GM19099 (cell line): ENCODE results near the gene GGNBP2.
A peak's percentile ranks its signal among the peaks of the same experiment; 100 is the strongest.

Experiments
- POLR2A ChIP-seq: IDR thresholded peaks from 3 replicates; pipeline ENCODE4 v1.6.1; 2011; ENCODE audit warnings: low read depth; ENCODE audit not compliant: insufficient read length; ENCODE audit errors: extremely low read depth

The GGNBP2 gene

DNA sequence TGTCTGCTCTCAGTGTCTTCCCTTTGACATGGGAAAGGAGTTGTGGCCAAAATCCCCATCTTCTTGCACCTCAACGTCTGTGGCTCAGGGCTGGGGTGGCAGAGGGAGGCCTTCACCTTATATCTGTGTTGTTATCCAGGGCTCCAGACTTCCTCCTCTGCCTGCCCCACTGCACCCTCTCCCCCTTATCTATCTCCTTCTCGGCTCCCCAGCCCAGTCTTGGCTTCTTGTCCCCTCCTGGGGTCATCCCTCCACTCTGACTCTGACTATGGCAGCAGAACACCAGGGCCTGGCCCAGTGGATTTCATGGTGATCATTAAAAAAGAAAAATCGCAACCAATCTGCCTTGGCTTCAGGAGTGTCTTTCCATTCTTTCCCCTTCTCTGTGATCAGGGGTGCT lies 55.7 kb downstream of the GGNBP2 start:
- TF ChIP-seq POLR2A: no peak

DNA sequence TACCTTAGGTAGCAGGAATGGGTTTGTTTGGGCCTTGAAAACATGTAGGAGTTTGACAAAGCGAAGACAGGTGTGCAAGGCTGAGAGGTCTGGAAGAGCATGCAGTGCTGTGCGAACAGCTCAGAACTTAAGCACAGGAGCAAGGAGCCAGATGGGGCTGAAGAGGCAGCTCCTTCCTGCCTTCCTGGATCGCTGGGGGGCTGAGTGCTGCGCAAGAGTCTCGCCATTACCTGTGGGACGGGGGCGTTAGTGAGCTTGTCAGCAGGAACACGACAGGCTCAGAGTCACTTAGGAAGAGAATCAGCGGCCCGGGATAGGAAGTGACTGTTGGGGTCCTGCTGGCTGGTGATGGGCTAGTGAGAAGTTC lies 56.2 kb downstream of the GGNBP2 start:
- no peak for TF ChIP-seq POLR2A

GRCh38 chr17:36601303-36602029 lies 56.7 kb downstream of the GGNBP2 start, which contains the start of gene MRM1:
Gene MRM1, plus strand, starts transcription at chr17:36601583. Its CDS starts 228 bp downstream, at chr17:36601811.
- TF ChIP-seq POLR2A: peak; percentile 94

GRCh38 chr17:36602030-36602748 lies 57.5 kb downstream of the GGNBP2 start:
- no peak for TF ChIP-seq POLR2A

DNA sequence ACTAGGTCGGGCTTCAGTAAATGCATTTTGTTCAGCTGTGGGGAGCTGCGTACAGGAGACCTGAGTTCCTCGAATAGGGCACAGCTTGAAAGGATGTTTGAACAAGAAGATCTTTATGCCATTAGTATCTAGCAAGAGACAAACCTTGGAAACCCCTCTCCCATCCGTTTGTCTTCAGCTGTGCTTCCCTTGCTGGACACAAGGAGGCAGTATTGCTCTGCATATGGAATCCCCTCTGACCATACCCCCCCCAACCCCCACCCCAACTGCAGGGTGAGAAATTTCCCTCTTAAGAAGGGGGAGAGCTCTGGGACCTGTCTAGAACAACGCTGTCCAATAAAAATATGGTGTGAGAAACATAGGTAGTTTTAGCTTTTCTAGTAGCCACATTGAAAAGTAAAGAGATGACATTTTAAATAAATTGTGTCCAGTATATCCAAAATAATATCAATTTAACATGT lies 58.2 kb downstream of the GGNBP2 start:
- TF ChIP-seq POLR2A: no peak

GRCh38 chr17:36608280-36608679 lies 63.6 kb downstream of the GGNBP2 start:
- TF ChIP-seq POLR2A: no peak

- no peak for TF ChIP-seq POLR2A
Observed at GRCh38 chr17:36608794-36609497, 64.2 kb downstream of the GGNBP2 start.

DNA sequence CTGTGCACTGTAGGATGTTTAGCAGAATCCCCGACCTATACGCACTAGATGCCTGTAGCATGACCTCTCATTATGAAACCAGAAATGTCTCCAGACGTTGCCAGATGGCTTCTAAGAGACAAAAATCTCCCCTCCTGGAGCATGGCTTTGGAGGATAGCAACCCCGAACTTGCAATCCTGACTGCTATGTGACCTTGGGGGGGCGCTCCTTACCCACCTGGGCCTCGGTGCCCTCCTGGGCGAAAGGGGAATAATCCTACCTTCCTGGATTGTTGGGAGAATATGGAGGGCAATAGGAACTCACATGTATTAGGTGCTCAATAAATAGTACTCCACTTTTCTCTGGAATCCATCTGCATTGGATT lies 64.8 kb downstream of the GGNBP2 start:
- TF ChIP-seq POLR2A: no peak

- no peak for TF ChIP-seq POLR2A
Observed at GRCh38 chr17:36610474-36610873, 65.8 kb downstream of the GGNBP2 start.

DNA sequence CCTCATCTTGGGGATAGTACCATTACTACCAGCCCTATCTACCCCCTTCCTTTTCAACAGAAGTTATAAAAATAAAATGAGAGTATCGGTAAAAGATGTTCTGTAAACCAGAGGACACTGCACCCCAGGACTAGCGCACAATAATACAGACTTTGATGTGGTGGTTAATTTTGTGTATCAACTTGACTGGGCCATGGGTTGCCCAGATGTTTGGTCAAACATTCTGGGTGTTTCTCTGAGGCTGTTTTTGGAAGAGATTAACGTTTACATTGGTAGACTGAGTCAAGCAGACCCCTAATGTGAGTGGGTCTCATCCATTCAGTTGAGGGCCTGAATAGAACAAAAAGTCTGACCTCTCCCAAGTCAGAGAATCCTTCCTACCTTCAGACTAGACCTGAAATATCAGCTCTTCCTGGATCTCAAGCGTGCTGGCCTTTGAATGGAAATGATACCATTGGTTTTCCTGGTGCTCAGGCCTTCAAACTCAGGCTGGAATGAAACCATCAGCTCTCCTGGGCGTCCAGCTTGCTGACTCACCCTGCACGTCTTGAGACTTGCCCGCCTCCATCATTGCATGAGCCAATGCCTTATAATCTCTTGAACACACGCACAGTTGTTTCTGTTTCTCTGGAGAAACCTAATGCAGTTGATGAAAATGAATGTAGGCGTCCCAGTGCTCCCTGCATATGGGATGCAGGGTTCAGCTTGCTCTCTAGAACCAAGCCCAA lies 66.8 kb downstream of the GGNBP2 start:
- TF ChIP-seq POLR2A: no peak

- TF ChIP-seq POLR2A: no peak
Observed at GRCh38 chr17:36612323-36612722, 67.6 kb downstream of the GGNBP2 start.

- no peak for TF ChIP-seq POLR2A
Observed at GRCh38 chr17:36613155-36613554, 68.4 kb downstream of the GGNBP2 start.

DNA sequence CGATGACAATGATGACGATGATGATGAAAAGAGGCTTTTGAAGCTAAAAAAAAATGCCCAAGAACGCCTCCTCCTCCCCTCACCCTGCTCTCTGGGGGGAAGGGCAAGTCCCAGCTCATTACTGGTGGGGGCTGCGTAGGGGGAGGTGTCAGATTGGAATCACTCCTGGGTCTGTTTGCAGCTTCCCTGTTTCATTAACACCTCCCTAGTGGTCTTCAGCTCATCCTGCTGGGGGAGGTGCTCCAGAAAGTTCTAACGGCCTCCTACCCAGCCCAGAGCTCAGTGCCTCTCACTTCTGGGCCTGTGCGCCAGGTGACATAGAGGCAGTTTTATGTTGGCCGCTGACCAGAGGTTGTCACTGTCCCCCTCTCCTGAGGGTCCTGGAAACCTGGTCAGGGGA lies 69.4 kb downstream of the GGNBP2 start:
- TF ChIP-seq POLR2A: no peak

DNA sequence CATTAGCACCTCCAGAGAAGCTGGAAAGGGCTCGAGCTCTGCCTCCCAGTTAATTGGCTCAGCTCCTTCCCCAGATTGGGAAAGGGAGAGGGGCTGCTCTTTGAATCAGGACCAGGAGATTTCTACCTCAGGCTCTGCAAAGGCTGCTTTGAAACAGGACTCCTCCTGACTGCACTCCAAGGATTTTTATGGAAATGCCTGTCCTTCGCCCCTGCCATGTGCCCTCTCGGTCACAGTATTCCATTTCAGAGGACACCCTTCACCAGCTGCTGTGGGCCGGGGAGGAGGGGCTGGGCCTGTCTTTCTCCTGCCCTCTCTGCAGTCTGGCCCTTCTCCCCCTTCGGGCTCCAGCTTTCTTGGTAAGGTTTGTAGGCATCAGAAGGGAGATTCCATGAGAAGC lies 70.2 kb downstream of the GGNBP2 start:
- TF ChIP-seq POLR2A: no peak
